NB4 (cell line): Measurements from ENCODE around the gene ZNF546.

Experiments used
- DNase-seq: peaks from one replicate; pipeline ENCODE4 v3.0.0; 2010; ENCODE audit warnings: low read depth
- H3K4me3 ChIP-seq: one replicate; pipeline ENCODE4 v1.5.1; 2011; ENCODE audit warnings: mild to moderate bottlenecking, low read depth, low read length, moderate library complexity
- CTCF ChIP-seq: IDR thresholded peaks from one replicate; pipeline ENCODE4 v1.5.1; 2012; ENCODE audit warnings: low read depth, low read length
- MAX ChIP-seq: IDR thresholded peaks from 2 replicates; pipeline ENCODE4 v1.6.1; 2011; ENCODE audit warnings: low read depth, low read length
- MYC ChIP-seq: IDR thresholded peaks from 2 replicates; pipeline ENCODE4 v1.6.1; 2011; ENCODE audit warnings: low read depth, low read length
- POLR2A ChIP-seq: IDR thresholded peaks from 2 replicates; pipeline ENCODE4 v1.6.1; 2011; ENCODE audit warnings: mild to moderate bottlenecking; ENCODE audit not compliant: insufficient read length; ENCODE audit errors: extremely low read depth

Gene ZNF546

GRCh38 chr19:40006273-40006691, 9.4 kb downstream of the ZNF546 start:
- H3K4me3 ChIP-seq: no peak overlapping the region
- DNase-seq: no peak
- no peak for TF ChIP-seq MAX

GRCh38 chr19:40009674-40010073, 12.8 kb downstream of the ZNF546 start:
- no peak for DNase-seq
- TF ChIP-seq MAX (no peak), POLR2A (no peak), MYC (no peak), CTCF (no peak)
- no peak overlapping the region for H3K4me3 ChIP-seq

GRCh38 chr19:40013991-40014390, 17.1 kb downstream of the ZNF546 start:
- H3K4me3 ChIP-seq: no peak overlapping the region
- no peak for DNase-seq
- TF ChIP-seq MAX (no peak), CTCF (no peak), MYC (no peak), POLR2A (no peak)

- DNase-seq: no peak
- TF ChIP-seq MYC: no peak
- TF ChIP-seq POLR2A: no peak
- no peak for TF ChIP-seq CTCF
- TF ChIP-seq MAX: no peak
- H3K4me3 ChIP-seq: no peak overlapping the region
Observed at GRCh38 chr19:40023969-40024368, 27.1 kb downstream of the ZNF546 start.

- no peak overlapping the region for H3K4me3 ChIP-seq
- TF ChIP-seq CTCF (no peak), POLR2A (no peak), MYC (no peak), MAX (no peak)
- DNase-seq: no peak
Observed at GRCh38 chr19:40025938-40026596, 29.2 kb downstream of the ZNF546 start.

GRCh38 chr19:40026597-40026970, 29.7 kb downstream of the ZNF546 start:
- DNase-seq: no peak
- no peak for TF ChIP-seq CTCF
- H3K4me3 ChIP-seq: no peak overlapping the region
